ENCODE measurements around the gene RAB43.

DNA sequence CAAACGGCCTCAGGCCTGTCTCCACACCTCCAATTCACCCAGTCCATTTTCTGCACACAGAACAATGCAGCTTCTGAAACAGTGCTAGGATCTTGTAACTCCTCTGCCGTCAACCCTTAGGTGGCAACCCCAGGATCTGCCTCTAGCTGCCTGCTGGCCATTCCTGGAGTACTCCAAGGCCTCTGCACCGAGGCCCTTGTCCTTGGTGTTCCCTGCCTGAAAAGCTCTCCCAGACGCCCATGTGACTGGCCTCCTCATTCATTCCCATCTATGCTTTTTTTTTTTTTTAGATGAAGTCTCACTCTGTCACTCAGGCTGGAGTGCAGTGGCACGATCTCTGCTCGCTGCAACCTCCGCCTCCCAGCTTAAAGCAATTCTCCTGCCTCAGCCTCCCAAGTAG is 18.3 kb downstream of the RAB43 start:
- TF ChIP-seq, protein P1, sequence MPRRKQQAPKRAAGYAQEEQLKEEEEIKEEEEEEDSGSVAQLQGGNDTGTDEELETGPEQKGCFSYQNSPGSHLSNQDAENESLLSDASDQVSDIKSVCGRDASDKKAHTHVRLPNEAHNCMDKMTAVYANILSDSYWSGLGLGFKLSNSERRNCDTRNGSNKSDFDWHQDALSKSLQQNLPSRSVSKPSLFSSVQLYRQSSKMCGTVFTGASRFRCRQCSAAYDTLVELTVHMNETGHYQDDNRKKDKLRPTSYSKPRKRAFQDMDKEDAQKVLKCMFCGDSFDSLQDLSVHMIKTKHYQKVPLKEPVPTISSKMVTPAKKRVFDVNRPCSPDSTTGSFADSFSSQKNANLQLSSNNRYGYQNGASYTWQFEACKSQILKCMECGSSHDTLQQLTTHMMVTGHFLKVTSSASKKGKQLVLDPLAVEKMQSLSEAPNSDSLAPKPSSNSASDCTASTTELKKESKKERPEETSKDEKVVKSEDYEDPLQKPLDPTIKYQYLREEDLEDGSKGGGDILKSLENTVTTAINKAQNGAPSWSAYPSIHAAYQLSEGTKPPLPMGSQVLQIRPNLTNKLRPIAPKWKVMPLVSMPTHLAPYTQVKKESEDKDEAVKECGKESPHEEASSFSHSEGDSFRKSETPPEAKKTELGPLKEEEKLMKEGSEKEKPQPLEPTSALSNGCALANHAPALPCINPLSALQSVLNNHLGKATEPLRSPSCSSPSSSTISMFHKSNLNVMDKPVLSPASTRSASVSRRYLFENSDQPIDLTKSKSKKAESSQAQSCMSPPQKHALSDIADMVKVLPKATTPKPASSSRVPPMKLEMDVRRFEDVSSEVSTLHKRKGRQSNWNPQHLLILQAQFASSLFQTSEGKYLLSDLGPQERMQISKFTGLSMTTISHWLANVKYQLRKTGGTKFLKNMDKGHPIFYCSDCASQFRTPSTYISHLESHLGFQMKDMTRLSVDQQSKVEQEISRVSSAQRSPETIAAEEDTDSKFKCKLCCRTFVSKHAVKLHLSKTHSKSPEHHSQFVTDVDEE (CRISPR knock-in tag; IDR thresholded peaks at IDR 0.05) = no peak
- no peak for TF ChIP-seq ISL1 (CRISPR knock-in tag; IDR thresholded peaks at IDR 0.05)

Measured in SK-N-SH treated with all-trans-retinoic acid at 6 μM for 48 hours (cell line).